MCF 10A (cell line): Measurements from ENCODE around the gene ANKAR. TPM values are rescaled to one million over a fixed set of nuclear protein-coding genes. Genes with fewer than 3 reads are reported as not detected.

ENCODE experiments used
- BruUV-seq: library from RNA; stranded (reverse); fragments of 400-500 nt; replicated peaks from 2 replicates; lab custom pipeline; 2021; lab: Mats Ljungman, UMichigan
- CTCF ChIA-PET: fragments of 300-600 bp; sonication (Branson Sonifier 250); formaldehyde crosslinking; extraction: SDS; loops from one replicate; lab custom pipeline; 2021; ENCODE audit warnings: antibody characterized with exemption, inconsistent platforms; lab: Yijun Ruan, JAX
- POLR2A ChIA-PET: fragments of 300-600, 350-650 bp; sonication (Branson Sonifier 250); formaldehyde crosslinking; extraction: SDS; loops from one replicate; lab custom pipeline; 2020; ENCODE audit warnings: antibody characterized with exemption, inconsistent platforms; lab: Yijun Ruan, JAX
- DNase-seq: peaks from one replicate; pipeline ENCODE4 v3.0.0-alpha.2; 2018; ENCODE audit not compliant: unreplicated experiment
- H3K27ac Mint-ChIP-seq: one replicate; pipeline ENCODE4 v1.8.0; 2022; ENCODE audit warnings: mild to moderate bottlenecking, low read depth, mixed read lengths; ENCODE audit not compliant: unreplicated experiment
- H3K27me3 Mint-ChIP-seq: one replicate; pipeline ENCODE4 v1.8.0; 2022; ENCODE audit warnings: mixed read lengths; ENCODE audit not compliant: insufficient read depth, unreplicated experiment
- H3K36me3 Mint-ChIP-seq: one replicate; pipeline ENCODE4 v1.8.0; 2022; ENCODE audit warnings: mild to moderate bottlenecking, moderate library complexity, mixed read lengths; ENCODE audit not compliant: insufficient read depth, unreplicated experiment
- H3K4me1 Mint-ChIP-seq: one replicate; pipeline ENCODE4 v1.8.0; 2022; ENCODE audit warnings: mixed read lengths; ENCODE audit not compliant: insufficient read depth, unreplicated experiment
- H3K4me3 Mint-ChIP-seq: one replicate; pipeline ENCODE4 v1.8.0; 2022; ENCODE audit warnings: mild to moderate bottlenecking, moderate library complexity, mixed read lengths; ENCODE audit not compliant: unreplicated experiment
- H3K9me3 Mint-ChIP-seq: one replicate; pipeline ENCODE4 v1.8.0; 2022; ENCODE audit warnings: mixed read lengths; ENCODE audit not compliant: unreplicated experiment
- intact Hi-C: fragments of 100-400 bp; cut with micrococcal nuclease; formaldehyde crosslinking; loops from 2 replicates; pipeline ENCODE4 v1.14.1; 2022
- total RNA-seq: library from RNA; stranded (reverse); gene quantifications from 2 replicates; pipeline ENCODE4 v1.2.3, GENCODE V29; 2022
- TF ChIP-seq, protein P1 (sequence below): fragments of 200-600 bp; IDR thresholded peaks from one replicate; pipeline ENCODE4 v1.8.0; 2022; ENCODE audit warnings: antibody characterized with exemption, mild to moderate bottlenecking; ENCODE audit not compliant: unreplicated experiment

ANKAR gene
- total RNA-seq, 1 experiment from 2014 or later: 4.6 TPM

DNA sequence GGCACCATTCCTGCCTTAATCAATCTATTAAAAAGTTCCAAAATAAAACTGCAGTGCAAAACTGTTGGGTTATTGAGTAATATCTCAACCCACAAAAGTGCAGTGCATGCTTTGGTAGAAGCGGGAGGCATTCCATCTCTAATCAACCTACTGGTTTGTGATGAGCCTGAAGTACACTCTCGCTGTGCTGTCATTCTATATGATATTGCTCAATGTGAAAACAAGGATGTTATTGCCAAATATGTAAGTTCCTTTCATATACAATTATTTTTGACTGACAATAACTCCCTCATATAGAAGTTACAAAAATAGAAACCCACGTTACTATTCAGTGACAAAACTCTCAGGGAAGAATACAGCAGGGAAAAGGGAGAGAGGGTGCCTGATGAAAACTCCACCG, 45.1 kb downstream of the ANKAR start:
- H3K4me1 Mint-ChIP-seq: no peaks in the 10 kb centered on the region
- no peaks in the 10 kb centered on the region for H3K27me3 Mint-ChIP-seq
- BruUV-seq: no TSS peak
- H3K9me3 Mint-ChIP-seq: peaks cover 9% of the 10 kb centered on the region
- ChIA-PET CTCF (interaction anchor here (0.6 to 0.7 kb wide), 2 partner anchors 59 to 1558 kb away, joined by 3 to 7 read pairs; no protein-coding TSS in a partner anchor), POLR2A (no interaction called here)
- no peak for DNase-seq
- H3K27ac Mint-ChIP-seq: no peak overlapping the region
- intact Hi-C loops: no loop called here
- no peak overlapping the region for H3K4me3 Mint-ChIP-seq
- no peaks in the 10 kb centered on the region for H3K36me3 Mint-ChIP-seq
- TF ChIP-seq, protein P1, sequence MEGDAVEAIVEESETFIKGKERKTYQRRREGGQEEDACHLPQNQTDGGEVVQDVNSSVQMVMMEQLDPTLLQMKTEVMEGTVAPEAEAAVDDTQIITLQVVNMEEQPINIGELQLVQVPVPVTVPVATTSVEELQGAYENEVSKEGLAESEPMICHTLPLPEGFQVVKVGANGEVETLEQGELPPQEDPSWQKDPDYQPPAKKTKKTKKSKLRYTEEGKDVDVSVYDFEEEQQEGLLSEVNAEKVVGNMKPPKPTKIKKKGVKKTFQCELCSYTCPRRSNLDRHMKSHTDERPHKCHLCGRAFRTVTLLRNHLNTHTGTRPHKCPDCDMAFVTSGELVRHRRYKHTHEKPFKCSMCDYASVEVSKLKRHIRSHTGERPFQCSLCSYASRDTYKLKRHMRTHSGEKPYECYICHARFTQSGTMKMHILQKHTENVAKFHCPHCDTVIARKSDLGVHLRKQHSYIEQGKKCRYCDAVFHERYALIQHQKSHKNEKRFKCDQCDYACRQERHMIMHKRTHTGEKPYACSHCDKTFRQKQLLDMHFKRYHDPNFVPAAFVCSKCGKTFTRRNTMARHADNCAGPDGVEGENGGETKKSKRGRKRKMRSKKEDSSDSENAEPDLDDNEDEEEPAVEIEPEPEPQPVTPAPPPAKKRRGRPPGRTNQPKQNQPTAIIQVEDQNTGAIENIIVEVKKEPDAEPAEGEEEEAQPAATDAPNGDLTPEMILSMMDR: no peak

DNA sequence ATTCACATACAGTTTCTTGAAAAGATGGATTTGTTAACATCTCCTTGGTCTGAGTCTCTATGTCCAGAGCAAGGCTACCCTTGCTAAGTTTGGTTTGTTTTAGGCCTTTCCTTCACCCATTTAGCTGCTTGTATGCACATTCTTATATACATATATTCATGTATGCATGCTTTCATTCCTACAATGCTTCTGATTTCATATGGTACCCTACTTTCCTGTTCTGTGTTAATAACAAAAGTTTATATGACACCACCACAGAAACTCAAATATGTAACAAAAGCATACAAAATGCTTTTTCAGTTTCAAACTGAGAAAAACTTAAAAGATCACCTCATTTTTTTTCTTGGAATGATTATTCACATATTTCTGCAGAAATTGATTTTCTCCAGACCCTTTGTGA, 48.7 kb downstream of the ANKAR start:
- Mint-ChIP-seq H3K9me3 (no peaks in the 10 kb centered on the region), H3K4me1 (no peaks in the 10 kb centered on the region), H3K27me3 (no peaks in the 10 kb centered on the region), H3K36me3 (no peaks in the 10 kb centered on the region), H3K27ac (no peak overlapping the region), H3K4me3 (no peak overlapping the region)
- ChIA-PET POLR2A (interaction anchor here (0.7 to 0.8 kb wide), 3 partner anchors 16 to 407 kb away, joined by 3 to 5 read pairs (median 4); partner anchors contain the start of gene OSGEPL1), CTCF (interaction anchor here (0.7 to 1.3 kb wide), 4 partner anchors 24 to 74 kb away, joined by 3 to 5 read pairs (median 3); no protein-coding TSS in a partner anchor)
- no TSS peak for BruUV-seq
- intact Hi-C loops: no loop called here
- TF ChIP-seq, protein P1: no peak
- DNase-seq: no peak

Other genes with a start within 250 kb of the ANKAR start
- gene WDR75, start 233.2 kb upstream of the ANKAR start, total RNA-seq: 50.3 and 52.5 TPM in 2 replicates
- 0.15 TPM in 1 of 2 replicates, not detected in the other for gene SLC40A1, start 93.9 kb upstream of the ANKAR start, total RNA-seq
- 29.8 and 41.4 TPM in 2 replicates for gene ASNSD1, start 13.2 kb upstream of the ANKAR start, total RNA-seq
- gene OSGEPL1, start 88.1 kb downstream of the ANKAR start, total RNA-seq: 3.7 and 5.1 TPM in 2 replicates
- gene ORMDL1, start 109.7 kb downstream of the ANKAR start, total RNA-seq: 83.0 and 85.1 TPM in 2 replicates
- gene PMS1, start 109.8 kb downstream of the ANKAR start, total RNA-seq: 38.3 and 50.9 TPM in 2 replicates